Neural progenitor cell (in vitro differentiated cells): ENCODE data around the gene NCAN. TPM values are rescaled to one million over a fixed set of nuclear protein-coding genes. Genes with fewer than 3 reads are reported as not detected.

Experiments used
- DNase-seq: peaks from one replicate; pipeline ENCODE4 v3.0.0-alpha.2; 2016; ENCODE audit warnings: low spot score
- H2AFZ ChIP-seq: fragments of 200-600 bp; sonication (generic); replicated peaks from 2 replicates; pipeline ENCODE4 v1.6.1; 2016; ENCODE audit warnings: antibody characterized with exemption
- H3F3A ChIP-seq: fragments of 200-600 bp; sonication (generic); 2 replicates; pipeline ENCODE4 v1.6.1; 2016; ENCODE audit warnings: antibody characterized with exemption, low read depth
- H3K27ac ChIP-seq: fragments of 200-600 bp; sonication (generic); 2 replicates; pipeline ENCODE4 v1.5.1; 2016; ENCODE audit warnings: mild to moderate bottlenecking
- H3K27me3 ChIP-seq: fragments of 200-600 bp; sonication (generic); 2 replicates; pipeline ENCODE4 v1.6.1; 2016; ENCODE audit warnings: mild to moderate bottlenecking, moderate library complexity
- H3K36me3 ChIP-seq: fragments of 200-600 bp; sonication (generic); 2 replicates; pipeline ENCODE4 v1.5.1; 2016
- H3K4me1 ChIP-seq: fragments of 200-600 bp; sonication (generic); 2 replicates; pipeline ENCODE4 v1.6.1; 2016; ENCODE audit warnings: mixed run types
- H3K4me2 ChIP-seq: fragments of 200-600 bp; sonication (generic); 2 replicates; pipeline ENCODE4 v1.6.1; 2016
- H3K4me3 ChIP-seq: fragments of 200-600 bp; sonication (generic); 2 replicates; pipeline ENCODE4 v1.5.1; 2016
- H3K79me2 ChIP-seq: fragments of 200-600 bp; sonication (generic); 2 replicates; pipeline ENCODE4 v1.6.1; 2016; ENCODE audit warnings: low read depth
- H3K9ac ChIP-seq: fragments of 200-600 bp; sonication (generic); 2 replicates; pipeline ENCODE4 v1.6.1; 2016
- H3K9me3 ChIP-seq: fragments of 200-600 bp; sonication (generic); 2 replicates; pipeline ENCODE4 v1.5.1; 2016; ENCODE audit warnings: low read depth
- H4K20me1 ChIP-seq: fragments of 200-600 bp; sonication (generic); 2 replicates; pipeline ENCODE4 v1.6.1; 2016; ENCODE audit warnings: low read depth
- H3K27ac Mint-ChIP-seq: 3 replicates; pipeline ENCODE4 v1.8.0; 2021; ENCODE audit warnings: mixed read lengths
- H3K27me3 Mint-ChIP-seq: 2 replicates; pipeline ENCODE4 v1.8.0; 2022; ENCODE audit warnings: low read depth, mild to moderate bottlenecking, inconsistent platforms, moderate library complexity, mixed read lengths; ENCODE audit not compliant: insufficient read depth
- H3K36me3 Mint-ChIP-seq: 3 replicates; pipeline ENCODE4 v1.8.0; 2021; ENCODE audit warnings: mixed read lengths
- H3K4me1 Mint-ChIP-seq: 3 replicates; pipeline ENCODE4 v1.8.0; 2021; ENCODE audit warnings: mixed read lengths
- H3K4me3 Mint-ChIP-seq: 3 replicates; pipeline ENCODE4 v1.8.0; 2021; ENCODE audit warnings: mild to moderate bottlenecking, moderate library complexity, mixed read lengths
- H3K9me3 Mint-ChIP-seq: 3 replicates; pipeline ENCODE4 v1.8.0; 2020; ENCODE audit warnings: mixed read lengths
- CTCF ChIP-seq: fragments of 200-600 bp; sonication (generic); IDR thresholded peaks from 2 replicates; pipeline ENCODE4 v1.5.1; 2017; ENCODE audit warnings: antibody characterized with exemption, mild to moderate bottlenecking
- EZH2 ChIP-seq: fragments of 200-600 bp; sonication (generic); IDR thresholded peaks from 2 replicates; pipeline ENCODE4 v1.6.1; 2017; ENCODE audit warnings: antibody characterized with exemption, mild to moderate bottlenecking, moderate library complexity
- EZH2phosphoT487 ChIP-seq: fragments of 200-600 bp; sonication (generic); IDR thresholded peaks from 2 replicates; pipeline ENCODE4 v1.6.1; 2017; ENCODE audit warnings: antibody characterized with exemption
- total RNA-seq: library from RNA; depleted of rRNA; stranded (reverse); fragments of >200 nt; gene quantifications from 2 replicates; pipeline ENCODE4 v1.2.3, GENCODE V29; 2015; ENCODE audit warnings: low replicate concordance

Gene NCAN
- total RNA-seq, 1 donor from 2014 or later: 4.8 TPM

- peaks cover 29% of the 10 kb centered on the region for H3K27me3 Mint-ChIP-seq
Observed at GRCh38 chr19:19223636-19224035, 11.9 kb downstream of the NCAN start.

GRCh38 chr19:19224150-19224851 lies 12.5 kb downstream of the NCAN start:
- peak overlapping the region; percentile 46 for H3K4me3 ChIP-seq
- peak overlapping the region; percentile 75 for H3K4me2 ChIP-seq
- peak; percentile 45 for DNase-seq

More at GRCh38 chr19:19223636-19224035, 11.9 kb downstream of the NCAN start:
- Histone ChIP-seq H2AFZ (no peak overlapping the region), H3K27me3 (peaks cover 46% of the 10 kb centered on the region), H3K4me2 (no peak overlapping the region), H3K27ac (no peak overlapping the region), H3K4me3 (no peak overlapping the region), H3K9me3 (no peaks in the 10 kb centered on the region), H3K9ac (no peak overlapping the region), H3F3A (peaks cover 17% of the 10 kb centered on the region), H3K79me2 (no peaks in the 10 kb centered on the region), H3K36me3 (no peaks in the 10 kb centered on the region), H4K20me1 (no peaks in the 10 kb centered on the region), H3K4me1 (no peaks in the 10 kb centered on the region)
- no peak for DNase-seq
- TF ChIP-seq EZH2phosphoT487 (no peak), CTCF (no peak), EZH2 (no peak)
- Mint-ChIP-seq H3K4me3 (no peak overlapping the region), H3K9me3 (no peaks in the 10 kb centered on the region), H3K4me1 (no peaks in the 10 kb centered on the region), H3K36me3 (no peaks in the 10 kb centered on the region), H3K27ac (no peak overlapping the region)

GRCh38 chr19:19224852-19225494 lies 13.2 kb downstream of the NCAN start:
- Histone ChIP-seq H3F3A (peaks cover 17% of the 10 kb centered on the region), H3K4me1 (no peaks in the 10 kb centered on the region), H3K27ac (no peak overlapping the region), H2AFZ (peak overlapping the region; percentile 89), H3K9ac (no peak overlapping the region), H3K9me3 (no peaks in the 10 kb centered on the region), H4K20me1 (no peaks in the 10 kb centered on the region), H3K27me3 (peaks cover 57% of the 10 kb centered on the region), H3K4me2 (peak overlapping the region; percentile 75), H3K4me3 (peak overlapping the region; percentile 46), H3K79me2 (no peaks in the 10 kb centered on the region), H3K36me3 (no peaks in the 10 kb centered on the region)
- TF ChIP-seq EZH2phosphoT487 (no peak), EZH2 (peak; percentile 53), CTCF (peak; percentile 84)
- Mint-ChIP-seq H3K9me3 (no peaks in the 10 kb centered on the region), H3K27ac (no peak overlapping the region), H3K27me3 (peaks cover 26% of the 10 kb centered on the region), H3K4me3 (peak overlapping the region; percentile 64), H3K4me1 (no peaks in the 10 kb centered on the region), H3K36me3 (no peaks in the 10 kb centered on the region)
- DNase-seq: peak; percentile 91

More at GRCh38 chr19:19224150-19224851, 12.5 kb downstream of the NCAN start:
- Mint-ChIP-seq H3K27ac (no peak overlapping the region), H3K27me3 (peaks cover 29% of the 10 kb centered on the region), H3K9me3 (no peaks in the 10 kb centered on the region), H3K4me1 (no peaks in the 10 kb centered on the region), H3K4me3 (peak overlapping the region; percentile 57), H3K36me3 (no peaks in the 10 kb centered on the region)
- Histone ChIP-seq H3K27ac (no peak overlapping the region), H3K9ac (no peak overlapping the region), H3K79me2 (no peaks in the 10 kb centered on the region), H3F3A (peaks cover 17% of the 10 kb centered on the region), H4K20me1 (no peaks in the 10 kb centered on the region), H3K9me3 (no peaks in the 10 kb centered on the region), H2AFZ (peak overlapping the region; percentile 89), H3K27me3 (peaks cover 53% of the 10 kb centered on the region), H3K36me3 (no peaks in the 10 kb centered on the region), H3K4me1 (no peaks in the 10 kb centered on the region)
- TF ChIP-seq EZH2 (no peak), CTCF (no peak), EZH2phosphoT487 (no peak)
